ENCODE data around the gene GRIA4.

The GRIA4 gene

DNA sequence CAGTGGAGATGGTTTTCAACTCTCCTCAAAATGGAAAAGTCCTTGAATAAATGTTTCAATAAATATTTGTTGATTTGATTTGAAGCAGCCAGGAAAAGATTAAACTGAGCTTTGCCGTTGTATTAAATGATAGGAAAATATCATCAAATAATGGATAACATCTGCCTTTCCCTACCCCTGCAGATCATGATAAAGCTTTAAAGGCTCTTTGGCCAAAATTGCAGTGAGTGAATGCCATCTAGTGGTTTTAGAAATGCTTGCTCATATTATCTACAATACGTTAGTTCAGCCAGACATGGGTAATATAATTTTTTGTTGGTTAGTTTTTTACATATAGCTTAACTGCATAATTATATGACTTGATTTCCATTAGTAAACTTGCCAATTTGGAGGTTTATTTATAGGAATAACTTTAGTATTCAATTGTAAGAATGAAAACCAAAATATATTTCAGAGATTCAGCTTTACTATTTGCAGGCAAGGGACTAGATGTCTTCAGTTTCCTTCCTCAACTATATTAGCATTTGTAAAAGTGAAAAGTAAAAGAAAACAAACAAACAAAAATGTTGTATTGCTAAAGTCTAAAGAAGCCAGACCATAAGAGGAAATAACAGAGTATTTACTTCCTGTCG, 253.0 kb downstream of the GRIA4 start:
- Histone ChIP-seq H3K27ac (no peak overlapping the region), H3K4me3 (ENCODE audit: low read depth in 1 of 2, low read length in 1 of 2) (no peak overlapping the region), H3K27me3 (no peaks in the 10 kb centered on the region), H3K9me3 (no peaks in the 10 kb centered on the region), H3K36me3 (no peaks in the 10 kb centered on the region), H3K4me1 (ENCODE audit: control insufficient read depth in 1 of 2, insufficient read depth in 1 of 2, low read depth in 1 of 2, low read length in 1 of 2) (no peaks in the 10 kb centered on the region)
- TF ChIP-seq, protein P1, sequence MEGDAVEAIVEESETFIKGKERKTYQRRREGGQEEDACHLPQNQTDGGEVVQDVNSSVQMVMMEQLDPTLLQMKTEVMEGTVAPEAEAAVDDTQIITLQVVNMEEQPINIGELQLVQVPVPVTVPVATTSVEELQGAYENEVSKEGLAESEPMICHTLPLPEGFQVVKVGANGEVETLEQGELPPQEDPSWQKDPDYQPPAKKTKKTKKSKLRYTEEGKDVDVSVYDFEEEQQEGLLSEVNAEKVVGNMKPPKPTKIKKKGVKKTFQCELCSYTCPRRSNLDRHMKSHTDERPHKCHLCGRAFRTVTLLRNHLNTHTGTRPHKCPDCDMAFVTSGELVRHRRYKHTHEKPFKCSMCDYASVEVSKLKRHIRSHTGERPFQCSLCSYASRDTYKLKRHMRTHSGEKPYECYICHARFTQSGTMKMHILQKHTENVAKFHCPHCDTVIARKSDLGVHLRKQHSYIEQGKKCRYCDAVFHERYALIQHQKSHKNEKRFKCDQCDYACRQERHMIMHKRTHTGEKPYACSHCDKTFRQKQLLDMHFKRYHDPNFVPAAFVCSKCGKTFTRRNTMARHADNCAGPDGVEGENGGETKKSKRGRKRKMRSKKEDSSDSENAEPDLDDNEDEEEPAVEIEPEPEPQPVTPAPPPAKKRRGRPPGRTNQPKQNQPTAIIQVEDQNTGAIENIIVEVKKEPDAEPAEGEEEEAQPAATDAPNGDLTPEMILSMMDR (IDR thresholded peaks at IDR 0.05), result no peak

DNA sequence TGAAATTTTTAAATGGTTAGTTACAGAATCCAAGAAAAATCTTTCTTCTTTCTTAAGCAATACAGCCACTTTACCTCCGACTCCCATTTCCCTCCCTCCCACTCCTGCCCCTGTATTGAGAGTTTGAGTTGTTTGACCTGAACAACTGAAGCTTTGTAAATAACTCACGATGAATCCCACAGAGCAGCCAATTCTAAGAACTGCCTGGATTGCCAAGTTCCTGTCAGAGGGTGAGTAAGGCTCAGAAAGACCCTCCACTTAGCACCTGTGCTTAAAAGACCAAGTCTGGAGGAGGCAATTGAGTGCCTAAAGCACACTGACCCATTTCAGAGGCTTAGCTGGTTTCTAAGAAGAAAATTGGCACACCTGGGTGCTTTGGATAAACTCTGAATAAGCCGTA, 253.7 kb downstream of the GRIA4 start:
- H3K36me3 ChIP-seq, result no peaks in the 10 kb centered on the region
- H3K9me3 ChIP-seq, result no peaks in the 10 kb centered on the region
- H3K4me3 ChIP-seq (ENCODE audit: low read depth in 1 of 2, low read length in 1 of 2), result no peak overlapping the region
- no peaks in the 10 kb centered on the region for H3K4me1 ChIP-seq (ENCODE audit: control insufficient read depth in 1 of 2, insufficient read depth in 1 of 2, low read depth in 1 of 2, low read length in 1 of 2)
- H3K27ac ChIP-seq, result no peak overlapping the region
- H3K27me3 ChIP-seq, result no peaks in the 10 kb centered on the region
- TF ChIP-seq, protein P1 (IDR thresholded peaks at IDR 0.05), result no peak

DNA sequence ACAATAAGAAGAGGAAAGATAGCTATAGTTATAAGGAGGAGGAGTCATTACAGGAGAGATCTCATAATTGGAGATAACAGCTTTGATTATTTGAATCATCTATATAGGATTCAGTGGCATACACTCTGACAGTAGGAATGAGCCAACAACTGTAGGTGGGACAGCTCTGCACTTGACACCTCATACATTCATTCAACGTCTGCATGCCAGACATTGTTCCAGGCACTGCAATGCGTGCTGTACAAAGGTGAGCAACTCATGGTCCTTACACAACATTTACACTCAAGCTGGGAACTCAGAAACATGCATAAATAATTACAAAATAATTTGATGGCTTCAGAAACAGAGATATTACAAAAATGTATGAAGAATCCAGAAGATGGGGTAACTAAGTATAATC, 257.9 kb downstream of the GRIA4 start:
- Histone ChIP-seq H3K27me3 (no peaks in the 10 kb centered on the region), H3K4me1 (ENCODE audit: control insufficient read depth in 1 of 2, insufficient read depth in 1 of 2, low read depth in 1 of 2, low read length in 1 of 2) (no peaks in the 10 kb centered on the region), H3K36me3 (no peaks in the 10 kb centered on the region), H3K9me3 (no peaks in the 10 kb centered on the region), H3K4me3 (ENCODE audit: low read depth in 1 of 2, low read length in 1 of 2) (no peak overlapping the region), H3K27ac (no peak overlapping the region)
- TF ChIP-seq, protein P1 (IDR thresholded peaks at IDR 0.05), result no peak

DNA sequence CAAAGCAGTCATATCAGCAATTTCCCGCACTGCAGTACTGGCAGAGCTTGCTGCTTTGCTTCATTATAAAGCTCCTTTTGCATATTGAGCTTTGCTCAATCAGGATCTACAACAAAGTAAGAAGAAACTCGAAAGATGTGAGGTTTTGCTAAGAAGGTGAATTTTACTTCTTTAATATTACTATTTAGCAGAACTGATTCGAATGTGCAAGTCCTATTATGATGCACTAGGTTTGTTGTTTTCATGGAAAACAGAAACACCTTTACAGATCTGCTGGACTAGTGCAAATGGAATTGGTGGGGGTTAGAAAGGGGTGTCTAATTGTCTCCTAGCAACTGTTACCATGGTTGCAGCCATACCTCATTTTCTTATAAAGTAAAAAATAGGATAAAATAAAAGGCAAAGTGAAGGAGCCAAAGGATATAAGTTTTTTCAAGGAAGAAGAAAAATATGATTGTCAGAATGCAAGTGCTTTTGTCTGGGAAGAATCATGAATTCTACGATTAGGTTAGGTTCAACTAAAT, 259.0 kb downstream of the GRIA4 start:
- TF ChIP-seq, protein P1 (IDR thresholded peaks at IDR 0.05), result no peak
- H3K27ac ChIP-seq, result no peak overlapping the region

DNA sequence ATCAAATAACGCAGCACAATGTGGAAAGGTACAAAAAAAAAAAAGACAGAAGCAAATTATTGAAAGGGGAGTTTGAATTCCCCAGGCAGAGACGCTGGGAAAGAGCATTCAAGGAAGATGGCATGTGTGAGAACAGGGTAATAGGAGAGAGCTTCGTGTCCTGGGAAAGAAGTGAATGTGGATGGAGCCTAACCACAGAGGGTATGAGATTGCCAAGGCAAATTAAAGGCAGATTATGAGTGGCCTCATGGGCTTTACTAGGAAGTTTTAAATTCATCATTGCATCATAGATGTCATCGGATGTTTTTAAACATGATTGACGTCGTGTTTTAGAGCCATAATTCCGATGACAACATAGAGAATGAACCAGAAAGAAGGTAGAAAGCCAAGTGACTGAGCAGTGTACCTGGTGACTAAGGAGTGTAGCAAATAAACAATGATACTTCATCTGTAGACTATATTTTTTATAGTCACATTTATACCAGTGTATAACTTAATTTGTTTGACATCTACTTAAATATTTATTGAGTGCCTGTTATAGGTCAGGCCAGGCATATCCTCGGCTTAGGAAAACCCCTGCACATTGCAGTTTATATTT, 260.7 kb downstream of the GRIA4 start:
- Histone ChIP-seq H3K27ac (no peak overlapping the region), H3K4me3 (ENCODE audit: low read depth in 1 of 2, low read length in 1 of 2) (no peak overlapping the region), H3K9me3 (no peaks in the 10 kb centered on the region), H3K27me3 (no peaks in the 10 kb centered on the region), H3K4me1 (ENCODE audit: control insufficient read depth in 1 of 2, insufficient read depth in 1 of 2, low read depth in 1 of 2, low read length in 1 of 2) (no peaks in the 10 kb centered on the region), H3K36me3 (no peaks in the 10 kb centered on the region)
- TF ChIP-seq, protein P1 (IDR thresholded peaks at IDR 0.05), result no peak

More for the DNA sequence above, 259.0 kb downstream of the GRIA4 start:
- no peaks in the 10 kb centered on the region for H3K4me1 ChIP-seq (ENCODE audit: control insufficient read depth in 1 of 2, insufficient read depth in 1 of 2, low read depth in 1 of 2, low read length in 1 of 2)
- no peaks in the 10 kb centered on the region for H3K9me3 ChIP-seq
- H3K27me3 ChIP-seq, result no peaks in the 10 kb centered on the region
- H3K4me3 ChIP-seq (ENCODE audit: low read depth in 1 of 2, low read length in 1 of 2), result no peak overlapping the region
- no peaks in the 10 kb centered on the region for H3K36me3 ChIP-seq

Measured in neutrophil (primary cell).